H1 (cell line): ENCODE data around the gene FGF1. TPM values are rescaled to one million over a fixed set of nuclear protein-coding genes. Genes with fewer than 3 reads are reported as not detected.

Source experiments
- CHD7 ChIP-seq: fragments of 300-600 bp; sonication (generic); IDR thresholded peaks from 2 replicates; pipeline ENCODE4 v1.7.1; 2012; ENCODE audit warnings: low read length, moderate library complexity, mild to moderate bottlenecking, inconsistent platforms; ENCODE audit not compliant: insufficient replicate concordance
- PHF8 ChIP-seq: fragments of 200-600 bp; sonication (generic); conservative IDR thresholded peaks from 2 replicates; pipeline ENCODE4 v1.7.1; 2012; ENCODE audit warnings: low read depth, mild to moderate bottlenecking, inconsistent platforms, low read length, moderate library complexity
- SIX5 ChIP-seq: IDR thresholded peaks from 2 replicates; pipeline ENCODE4 v1.6.1; 2011; ENCODE audit warnings: mild to moderate bottlenecking, low read depth, low read length
- polyA plus RNA-seq, 7 experiments: library from polyadenylated mRNA; depleted of rRNA in 3 of 7; stranded (reverse) in 5 of 7; unstranded in 2 of 7; fragments of >200 nt in 5 of 7; fragments of 200-250 nt in 2 of 7; gene quantifications; 1 replicate in 5 of 7; 2 replicates in 1 of 7; 4 replicates in 1 of 7; pipeline versions ENCODE4 v1.2.1 to v1.2.3, GENCODE V29; 2011 to 2013; ENCODE audit warnings: missing spikeins in 2 of 7, mixed read lengths in 2 of 7
- total RNA-seq: library from RNA; stranded (reverse); fragmentation: NEBNext Ultra II Directional; extraction: Animal tissue kit (Norgen Biotek cat#: 25700); gene quantifications from 2 replicates; pipeline ENCODE4 v1.2.1, GENCODE V29; 2021

Gene FGF1
- total and polyA plus RNA-seq, 2 of the 8 experiments (the other 6 are each of a cell fraction or from before 2014, with no cell fraction given) = 0.30 to 0.50 TPM

- TF ChIP-seq CHD7 = no peak
- no peak for TF ChIP-seq PHF8
- TF ChIP-seq SIX5 = no peak
These were observed 116.0 kb downstream of the FGF1 start (continued) for GRCh38 chr5:142569905-142570304.
